IPS-18a (cell line): Measurements from ENCODE around the gene HMGB2.

Experiments
- H3K27ac ChIP-seq: one replicate; pipeline ENCODE4 v1.5.1; 2013; ENCODE audit warnings: low read length
- H3K27me3 ChIP-seq: one replicate; pipeline ENCODE4 v1.6.1; 2013; ENCODE audit warnings: mild to moderate bottlenecking, low read length; ENCODE audit not compliant: control insufficient read depth, insufficient read depth
- H3K36me3 ChIP-seq: one replicate; pipeline ENCODE4 v1.6.1; 2013; ENCODE audit warnings: low read depth, low read length; ENCODE audit not compliant: control insufficient read depth
- H3K4me1 ChIP-seq: one replicate; pipeline ENCODE4 v1.6.1; 2013; ENCODE audit warnings: low read depth, low read length; ENCODE audit not compliant: control insufficient read depth
- H3K4me3 ChIP-seq: one replicate; pipeline ENCODE4 v1.5.1; 2013; ENCODE audit warnings: low read length
- H3K9ac ChIP-seq: one replicate; pipeline ENCODE4 v1.6.1; 2013; ENCODE audit warnings: mild to moderate bottlenecking, low read length, moderate library complexity
- H3K9me3 ChIP-seq: one replicate; pipeline ENCODE4 v1.6.1; 2013; ENCODE audit warnings: low read depth, low read length; ENCODE audit not compliant: control insufficient read depth

HMGB2 gene

GRCh38 chr4:173332963-173333657, 1.0 kb downstream of the HMGB2 start:
- Histone ChIP-seq H3K36me3 (peaks cover 47% of the 10 kb centered on the region), H3K9me3 (no peaks in the 10 kb centered on the region), H3K4me1 (peaks cover 17% of the 10 kb centered on the region), H3K4me3 (peak overlapping the region; percentile 72), H3K27ac (no peak overlapping the region), H3K27me3 (no peaks in the 10 kb centered on the region), H3K9ac (peak overlapping the region; percentile 99)

- peak overlapping the region; percentile 72 for H3K4me3 ChIP-seq
- H3K27me3 ChIP-seq: no peaks in the 10 kb centered on the region
- no peak overlapping the region for H3K27ac ChIP-seq
- no peaks in the 10 kb centered on the region for H3K9me3 ChIP-seq
- peaks cover 48% of the 10 kb centered on the region for H3K36me3 ChIP-seq
- peaks cover 17% of the 10 kb centered on the region for H3K4me1 ChIP-seq
- no peak overlapping the region for H3K9ac ChIP-seq
Observed at GRCh38 chr4:173332021-173332487, 2.1 kb downstream of the HMGB2 start.

- H3K9me3 ChIP-seq: no peaks in the 10 kb centered on the region
- H3K27ac ChIP-seq: no peak overlapping the region
- peaks cover 12% of the 10 kb centered on the region for H3K4me1 ChIP-seq
- no peak overlapping the region for H3K4me3 ChIP-seq
- no peak overlapping the region for H3K9ac ChIP-seq
- H3K27me3 ChIP-seq: no peaks in the 10 kb centered on the region
- H3K36me3 ChIP-seq: peaks cover 48% of the 10 kb centered on the region
Observed at GRCh38 chr4:173330590-173330989, 3.6 kb downstream of the HMGB2 start.

- Histone ChIP-seq H3K4me1 (peaks cover 10% of the 10 kb centered on the region), H3K27ac (no peak overlapping the region), H3K9ac (no peak overlapping the region), H3K27me3 (no peaks in the 10 kb centered on the region), H3K9me3 (no peaks in the 10 kb centered on the region), H3K36me3 (peaks cover 62% of the 10 kb centered on the region), H3K4me3 (no peak overlapping the region)
Observed at GRCh38 chr4:173328236-173328901, 5.8 kb downstream of the HMGB2 start.

GRCh38 chr4:173325007-173325736, 9.0 kb downstream of the HMGB2 start:
- Histone ChIP-seq H3K9ac (no peak overlapping the region), H3K9me3 (no peaks in the 10 kb centered on the region), H3K27me3 (no peaks in the 10 kb centered on the region), H3K4me3 (no peak overlapping the region), H3K36me3 (peaks cover 60% of the 10 kb centered on the region), H3K4me1 (no peaks in the 10 kb centered on the region), H3K27ac (no peak overlapping the region)

- H3K4me1 ChIP-seq: peaks cover 22% of the 10 kb centered on the region
- H3K27ac ChIP-seq: no peak overlapping the region
- H3K36me3 ChIP-seq: peaks cover 48% of the 10 kb centered on the region
- no peak overlapping the region for H3K4me3 ChIP-seq
- H3K27me3 ChIP-seq: no peaks in the 10 kb centered on the region
- H3K9me3 ChIP-seq: no peaks in the 10 kb centered on the region
- H3K9ac ChIP-seq: no peak overlapping the region
Observed at GRCh38 chr4:173319696-173320095, 14.5 kb downstream of the HMGB2 start.

- H3K27me3 ChIP-seq: no peaks in the 10 kb centered on the region
- H3K36me3 ChIP-seq: peaks cover 49% of the 10 kb centered on the region
- H3K27ac ChIP-seq: no peak overlapping the region
Observed at GRCh38 chr4:173318648-173319211, 15.4 kb downstream of the HMGB2 start.

GRCh38 chr4:173318240-173318639, 15.9 kb downstream of the HMGB2 start:
- Histone ChIP-seq H3K27ac (no peak overlapping the region), H3K4me3 (no peak overlapping the region), H3K36me3 (peaks cover 45% of the 10 kb centered on the region), H3K9ac (no peak overlapping the region), H3K9me3 (no peaks in the 10 kb centered on the region), H3K27me3 (no peaks in the 10 kb centered on the region), H3K4me1 (peaks cover 22% of the 10 kb centered on the region)

More at GRCh38 chr4:173318648-173319211, 15.4 kb downstream of the HMGB2 start:
- Histone ChIP-seq H3K4me3 (no peak overlapping the region), H3K9ac (no peak overlapping the region), H3K4me1 (peaks cover 22% of the 10 kb centered on the region), H3K9me3 (no peaks in the 10 kb centered on the region)

- no peak overlapping the region for H3K9ac ChIP-seq
- no peaks in the 10 kb centered on the region for H3K27me3 ChIP-seq
- H3K4me3 ChIP-seq: no peak overlapping the region
- H3K9me3 ChIP-seq: no peaks in the 10 kb centered on the region
- peaks cover 22% of the 10 kb centered on the region for H3K4me1 ChIP-seq
- H3K27ac ChIP-seq: no peak overlapping the region
- H3K36me3 ChIP-seq: peaks cover 40% of the 10 kb centered on the region
Observed at GRCh38 chr4:173317004-173317403, 17.2 kb downstream of the HMGB2 start.

GRCh38 chr4:173316060-173316459, 18.1 kb downstream of the HMGB2 start:
- Histone ChIP-seq H3K36me3 (peaks cover 32% of the 10 kb centered on the region), H3K27me3 (no peaks in the 10 kb centered on the region), H3K4me3 (no peak overlapping the region), H3K27ac (no peak overlapping the region), H3K9ac (no peak overlapping the region), H3K4me1 (peaks cover 25% of the 10 kb centered on the region), H3K9me3 (no peaks in the 10 kb centered on the region)

- H3K9me3 ChIP-seq: no peaks in the 10 kb centered on the region
- H3K36me3 ChIP-seq: peaks cover 23% of the 10 kb centered on the region
- H3K9ac ChIP-seq: no peak overlapping the region
- H3K4me1 ChIP-seq: peaks cover 25% of the 10 kb centered on the region
- H3K4me3 ChIP-seq: no peak overlapping the region
- H3K27ac ChIP-seq: no peak overlapping the region
- H3K27me3 ChIP-seq: no peaks in the 10 kb centered on the region
Observed at GRCh38 chr4:173314715-173315114, 19.4 kb downstream of the HMGB2 start.
